SH-SY5Y (cell line): Measurements from ENCODE around the gene AZIN2.

Experiments used
- GATA2 ChIP-seq: IDR thresholded peaks from 2 replicates; pipeline ENCODE4 v1.6.1; 2011; ENCODE audit warnings: mild to moderate bottlenecking, low read depth, low read length
- GATA3 ChIP-seq: IDR thresholded peaks from 2 replicates; pipeline ENCODE4 v1.6.1; 2011; ENCODE audit warnings: low read depth, mild to moderate bottlenecking, low read length, moderate library complexity

GRCh38 chr1:33097762-33098161 is 16.8 kb downstream of the AZIN2 start:
- TF ChIP-seq GATA2 = no peak
- TF ChIP-seq GATA3 = no peak
